Fibroblast of upper back skin (primary cell): ENCODE results near the gene CPLANE2.
"Not testable (repeated sequence)": the region's sequence is repeated elsewhere in the genome, so short reads cannot be mapped to it uniquely, and the experiment has no call there.

Source experiments
- DNase-seq: peaks from one replicate; pipeline ENCODE4 v3.0.0-alpha.2; 2013

CPLANE2 gene

DNA sequence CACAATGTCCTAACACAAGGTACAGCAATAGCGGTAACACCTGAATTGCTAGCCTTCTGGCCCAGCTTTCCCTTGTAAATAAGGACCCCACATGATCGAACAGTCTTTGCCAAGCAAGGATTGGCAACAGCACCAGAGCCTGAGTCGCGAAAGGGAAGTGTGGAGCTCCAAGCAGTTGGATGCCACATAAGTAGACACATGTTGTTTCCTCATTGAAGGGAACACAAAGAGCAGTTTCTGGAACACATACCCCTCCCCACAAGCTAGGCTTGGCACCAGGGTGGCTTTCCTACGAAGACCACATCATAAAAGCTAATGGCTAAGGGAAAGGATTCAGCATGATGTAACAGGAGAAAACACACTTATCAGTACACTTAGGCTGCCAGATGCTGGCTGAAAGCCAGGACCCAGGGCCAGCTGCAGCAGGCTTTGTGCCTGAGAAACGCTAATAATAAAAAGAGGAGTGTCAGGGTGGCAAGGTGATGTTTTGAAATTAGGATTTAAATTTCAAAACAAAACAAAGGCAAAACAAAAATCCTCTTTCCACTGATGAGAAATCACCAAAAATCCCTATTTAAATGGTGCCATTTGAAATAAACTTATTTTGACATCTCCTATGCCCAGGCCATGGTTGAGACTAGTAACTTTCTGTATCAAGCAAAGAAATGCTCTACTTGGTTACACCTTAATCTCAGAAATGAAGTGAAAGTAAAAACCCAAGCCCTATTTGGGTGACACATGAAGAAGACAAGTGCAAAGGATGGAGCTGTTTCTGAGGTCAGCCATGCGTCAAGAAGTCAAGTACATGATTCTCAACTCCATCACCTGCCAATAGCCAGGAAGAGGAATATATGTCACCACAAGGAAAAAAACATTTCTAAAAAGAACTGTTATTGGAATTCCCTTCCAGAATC lies 11.9 kb upstream of the CPLANE2 start:
- peak; percentile 85 for DNase-seq

DNA sequence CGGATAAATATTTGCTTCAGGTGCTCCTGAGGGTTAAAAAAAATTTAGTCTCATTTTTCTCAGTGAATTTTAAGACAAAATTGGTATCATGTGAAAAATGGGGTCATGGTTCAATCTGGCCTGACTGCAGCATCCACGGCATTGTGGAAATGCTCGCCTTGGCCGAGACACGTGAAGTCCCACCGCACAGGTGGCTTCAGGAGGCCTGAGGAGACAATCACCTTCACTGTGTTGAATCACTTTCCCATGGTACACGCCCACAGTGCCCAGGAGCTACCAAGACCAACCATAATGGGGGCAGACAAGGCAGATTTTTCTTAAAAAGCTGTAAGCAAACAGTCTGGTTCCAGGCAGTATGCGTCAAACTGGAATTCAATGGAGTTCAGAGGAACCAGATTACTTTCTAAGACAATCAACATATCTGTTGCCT lies 11.0 kb upstream of the CPLANE2 start:
- DNase-seq, result no peak

DNA sequence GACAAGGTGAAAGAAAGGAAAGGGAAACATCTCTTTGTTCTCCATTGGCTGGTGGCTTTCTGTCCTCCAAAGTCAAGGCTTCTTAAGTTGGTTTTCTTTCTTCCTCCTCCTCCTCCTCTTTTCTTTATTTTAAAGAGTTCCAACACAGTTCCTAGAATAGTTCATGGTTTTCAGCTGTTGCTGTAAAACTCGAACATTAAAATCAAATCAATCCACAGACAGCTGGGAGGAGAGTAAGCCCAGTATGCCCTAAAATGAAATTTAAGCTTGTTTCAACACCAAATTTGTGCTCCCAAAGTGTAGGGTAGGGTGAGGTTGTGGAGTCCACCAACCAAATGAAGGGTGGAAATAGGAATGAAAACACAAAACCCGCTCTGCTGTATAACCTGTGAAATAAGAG lies 10.5 kb upstream of the CPLANE2 start:
- DNase-seq, result no peak

DNA sequence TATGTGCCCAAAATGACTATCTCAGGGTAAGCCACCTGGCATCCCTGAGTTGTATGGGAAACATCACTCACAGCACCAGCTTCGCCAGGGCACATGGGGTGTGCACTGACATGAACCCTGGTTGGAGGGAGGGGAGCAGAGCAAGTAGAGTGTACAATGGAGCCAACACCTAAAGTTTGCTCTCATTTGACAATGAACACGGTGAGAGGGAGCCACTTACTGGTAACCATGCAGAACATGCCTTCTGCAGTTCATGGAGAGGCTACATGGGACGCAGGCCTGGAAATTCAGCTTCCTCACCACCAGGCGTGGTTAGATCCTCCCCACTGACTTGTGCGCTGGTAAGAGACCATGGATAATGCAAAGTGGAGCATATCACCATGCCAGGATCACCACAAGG lies 10.0 kb upstream of the CPLANE2 start:
- no peak for DNase-seq

DNA sequence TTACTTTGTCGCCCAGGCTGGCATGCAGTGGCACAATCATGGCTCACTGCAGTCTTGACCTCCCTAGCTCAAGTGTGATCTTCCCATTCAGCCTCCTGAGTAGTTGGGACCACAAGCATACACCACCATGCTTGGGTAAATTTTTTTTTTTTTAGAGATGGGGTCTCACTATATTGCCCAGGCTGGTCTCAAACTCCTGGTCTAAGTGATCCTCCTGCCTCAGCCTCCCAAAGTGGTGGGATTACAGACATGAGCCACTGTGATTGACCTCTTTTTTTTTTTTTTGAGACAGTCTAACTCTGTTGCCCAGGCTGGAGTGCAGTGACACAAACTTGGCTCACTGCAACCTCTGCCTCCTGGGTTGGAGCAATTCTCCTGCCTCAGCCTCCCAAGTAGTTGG lies 9.3 kb upstream of the CPLANE2 start:
- not testable (repeated sequence) for DNase-seq

DNA sequence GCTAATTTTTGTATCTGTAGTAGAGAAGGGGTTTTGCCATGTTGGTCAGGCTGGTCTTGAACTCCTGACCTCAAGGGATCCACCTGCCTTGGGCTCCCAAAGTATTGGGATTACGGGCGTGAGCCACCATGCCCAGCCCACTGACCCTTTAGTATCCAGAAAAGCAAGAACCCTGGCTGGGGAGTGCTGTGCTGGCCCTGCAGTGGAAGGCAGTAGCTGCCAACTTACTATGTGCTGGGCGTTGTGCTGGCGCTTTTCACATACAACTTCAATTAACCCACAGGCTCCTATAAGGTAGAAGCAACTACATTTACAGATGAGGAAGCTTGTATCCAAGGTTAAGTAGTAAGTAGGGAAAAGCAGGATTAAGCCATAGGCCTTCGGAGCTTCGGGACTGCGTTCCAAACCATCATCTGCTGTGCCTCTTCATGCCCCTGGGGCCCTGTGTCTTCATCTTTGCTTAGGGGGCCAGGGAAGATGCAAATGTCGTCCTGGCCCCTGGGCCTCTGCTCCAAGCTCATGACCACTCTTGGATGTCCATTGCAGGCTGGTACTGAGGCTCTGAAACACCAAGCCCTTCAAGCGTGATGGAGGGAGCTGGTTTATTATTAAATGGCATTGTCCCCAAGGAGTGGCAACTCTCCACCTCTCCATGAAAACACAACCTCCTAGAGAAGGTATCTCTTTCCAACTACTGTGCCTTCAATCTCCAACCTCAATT lies 8.7 kb upstream of the CPLANE2 start:
- no peak for DNase-seq

DNA sequence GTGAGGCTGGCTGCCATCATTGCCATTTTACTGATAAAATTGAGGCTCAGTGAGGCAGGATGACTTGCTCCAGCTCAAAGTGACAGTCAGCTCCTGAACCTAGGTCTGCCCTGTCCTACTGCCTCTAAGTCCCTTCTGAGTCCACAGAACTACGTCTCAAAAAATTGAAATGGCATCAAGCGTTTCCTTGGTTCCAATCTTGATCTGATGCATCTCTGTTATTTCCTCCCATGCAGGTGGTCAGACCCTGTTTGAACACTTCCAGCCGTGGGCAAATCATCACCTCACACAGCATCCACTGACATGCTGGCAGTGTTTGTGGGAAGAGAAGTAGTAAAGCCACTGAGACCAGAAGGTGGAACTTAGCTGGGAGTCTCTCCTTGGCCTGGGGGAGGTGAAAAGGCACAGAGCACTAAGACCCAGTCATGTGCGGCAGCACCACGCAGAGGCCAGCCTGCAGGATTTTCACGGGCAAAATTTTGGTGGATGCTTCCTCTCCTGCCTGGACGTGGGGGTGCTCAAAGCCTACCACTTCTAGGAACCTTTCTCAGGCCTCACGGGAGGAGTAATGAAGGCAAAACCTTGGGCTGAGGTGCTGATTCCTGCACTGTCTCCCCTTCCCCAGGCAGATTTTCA lies 7.8 kb upstream of the CPLANE2 start:
- no peak for DNase-seq

DNA sequence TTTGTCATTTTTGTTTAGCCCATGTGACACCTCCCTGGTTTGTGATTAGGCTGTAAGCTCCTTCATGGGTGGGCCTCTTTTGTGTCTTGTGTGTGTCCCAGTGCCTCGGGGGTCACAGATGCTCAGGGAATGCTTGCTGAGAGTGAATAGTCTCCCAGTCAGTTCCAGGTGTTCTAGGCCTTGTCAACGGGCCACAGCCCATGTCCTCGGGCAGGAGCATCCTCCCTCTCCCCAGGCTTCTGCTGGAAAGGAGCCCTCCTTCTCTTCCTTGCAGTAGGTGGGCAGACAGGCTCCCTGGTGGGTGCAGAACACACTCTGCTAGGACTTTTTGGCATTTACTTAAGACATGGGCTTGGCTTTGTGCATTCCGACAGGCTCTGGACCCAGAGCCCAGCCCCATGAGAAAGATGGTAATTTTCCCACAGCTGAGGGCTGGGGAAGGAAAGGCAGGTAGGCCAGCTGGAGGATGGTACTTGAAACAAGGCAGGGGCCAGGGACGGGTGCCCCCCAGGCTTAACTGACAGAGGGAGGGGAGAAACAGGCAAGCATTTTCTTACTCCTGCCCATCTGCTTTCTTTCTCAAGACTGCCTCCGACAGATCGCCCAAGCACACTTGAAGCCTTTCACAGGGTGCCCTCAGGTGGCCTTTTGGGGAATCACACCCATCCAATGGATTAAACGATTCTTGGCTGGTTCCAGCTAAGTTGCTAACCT lies 7.1 kb upstream of the CPLANE2 start:
- DNase-seq, result peak; percentile 81

DNA sequence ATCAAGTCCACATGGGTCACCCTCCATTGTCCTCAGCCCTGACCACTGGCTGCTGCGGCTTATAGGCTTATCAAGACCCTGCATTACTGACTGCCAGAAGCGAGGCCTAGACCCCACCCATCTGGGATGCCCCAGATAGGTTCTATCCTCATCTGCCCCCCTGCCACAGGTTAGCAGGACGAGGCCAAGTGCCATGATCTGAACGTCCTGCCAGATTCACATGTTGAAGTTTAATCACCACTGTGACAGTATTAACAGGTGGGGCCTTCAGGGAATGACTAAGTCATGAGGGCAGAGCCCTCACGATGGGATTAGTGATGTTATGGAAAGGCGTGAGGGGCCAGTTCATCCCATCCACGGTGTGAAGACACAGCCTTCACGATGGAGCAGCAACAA lies 6.2 kb upstream of the CPLANE2 start:
- no peak for DNase-seq

DNA sequence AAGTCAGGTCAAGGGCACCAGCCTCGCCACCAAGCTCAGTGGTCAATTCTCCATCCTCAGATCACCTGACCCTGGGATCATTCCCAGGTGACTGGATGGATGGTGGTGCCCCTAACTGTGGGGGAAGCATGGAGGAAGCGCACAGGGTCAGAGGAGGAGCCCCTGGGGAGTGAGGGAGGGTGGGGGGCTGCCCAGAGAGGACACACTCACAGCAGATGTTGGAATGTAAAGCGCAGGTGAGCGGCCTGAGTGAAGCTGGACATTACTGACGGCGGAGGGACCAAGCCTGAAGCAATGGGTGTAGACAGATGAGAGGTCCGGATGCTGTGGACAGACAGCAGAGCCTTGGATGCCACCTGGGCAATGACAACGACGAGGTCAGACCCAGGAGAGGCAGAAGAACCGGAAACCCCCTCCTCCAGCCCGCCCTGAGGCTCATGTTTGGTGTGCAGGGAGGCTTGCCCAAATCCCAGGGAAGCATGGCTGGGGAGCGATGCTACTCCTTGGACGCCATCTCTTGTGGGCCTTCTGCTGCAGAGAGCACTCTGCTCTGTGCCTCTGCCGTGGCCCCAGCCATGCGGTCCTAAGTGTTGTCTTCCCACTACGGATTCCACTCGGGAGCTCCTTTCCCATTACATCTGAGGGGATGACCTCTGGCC lies 5.7 kb upstream of the CPLANE2 start:
- no peak for DNase-seq

DNA sequence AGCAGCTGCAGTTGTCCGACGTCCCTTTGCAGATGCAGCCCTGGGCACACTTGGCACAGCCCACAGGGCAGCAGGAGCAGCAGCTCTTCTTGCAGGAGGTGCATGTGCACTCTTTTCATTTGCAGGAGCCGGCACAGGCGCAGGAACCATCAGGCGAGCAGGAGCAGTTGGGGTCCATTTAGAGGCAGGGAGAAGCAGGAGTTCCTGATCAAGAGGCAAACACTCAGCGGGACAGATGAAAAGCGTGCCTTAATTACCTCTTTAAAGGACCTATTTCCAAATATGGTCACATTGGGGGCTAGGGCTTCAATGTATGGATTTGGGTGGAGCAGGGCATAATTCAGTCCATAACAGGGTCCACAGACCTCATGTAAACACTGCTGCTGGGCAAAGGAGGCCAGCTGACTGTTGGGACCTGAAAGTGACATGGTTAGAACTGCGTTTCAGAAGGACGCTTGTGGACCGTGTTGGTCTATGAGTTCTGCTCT lies 4.3 kb upstream of the CPLANE2 start:
- no peak for DNase-seq

DNA sequence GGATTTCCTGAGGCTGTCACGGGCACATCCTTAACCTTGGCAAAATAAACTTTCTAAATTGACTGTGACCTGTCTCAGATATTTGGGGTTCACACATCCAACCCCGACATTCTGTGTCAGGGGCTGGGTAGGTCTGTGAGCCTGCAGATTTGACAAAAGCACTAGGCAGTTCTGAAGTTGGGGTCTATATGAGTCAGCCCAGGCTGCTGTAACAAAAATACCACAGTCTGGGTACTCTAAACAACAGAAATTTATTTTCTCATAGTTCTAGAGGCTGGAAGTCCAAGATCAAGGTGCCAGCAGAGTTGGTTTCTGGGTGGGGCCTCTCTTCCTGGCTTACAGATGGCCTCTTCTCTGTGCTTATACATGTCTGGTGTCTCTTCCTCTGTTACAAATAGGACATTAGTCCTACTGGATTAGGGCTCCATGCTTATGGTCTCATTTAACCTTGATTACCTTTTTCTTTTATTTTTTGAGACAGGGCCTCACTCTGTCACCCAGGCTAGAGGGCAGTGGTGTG lies 3.0 kb upstream of the CPLANE2 start:
- no peak for DNase-seq

DNA sequence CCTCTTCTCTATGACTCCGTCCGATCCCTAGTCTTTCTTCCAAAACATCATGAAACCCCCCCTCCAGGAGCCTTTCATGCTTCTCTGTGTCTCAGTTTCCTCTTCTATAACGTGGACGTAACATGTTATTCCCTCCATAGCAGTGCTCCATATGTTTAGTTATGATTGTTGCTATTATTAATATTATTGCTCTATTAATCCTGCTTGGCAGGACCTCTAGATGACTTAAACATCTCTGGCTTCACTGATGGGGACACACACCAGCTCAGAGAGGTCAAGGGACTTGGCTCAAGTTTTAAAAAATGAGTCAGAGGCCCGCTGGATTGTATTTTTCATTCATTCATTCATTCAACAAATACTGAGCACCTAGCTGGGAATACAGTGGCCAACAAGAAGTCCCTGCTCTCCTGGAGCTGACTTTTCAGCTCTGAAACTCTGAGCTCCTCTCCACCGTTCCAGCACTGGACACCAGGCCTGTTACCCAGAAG lies 404 bp upstream of the CPLANE2 start:
- DNase-seq, result no peak

DNA sequence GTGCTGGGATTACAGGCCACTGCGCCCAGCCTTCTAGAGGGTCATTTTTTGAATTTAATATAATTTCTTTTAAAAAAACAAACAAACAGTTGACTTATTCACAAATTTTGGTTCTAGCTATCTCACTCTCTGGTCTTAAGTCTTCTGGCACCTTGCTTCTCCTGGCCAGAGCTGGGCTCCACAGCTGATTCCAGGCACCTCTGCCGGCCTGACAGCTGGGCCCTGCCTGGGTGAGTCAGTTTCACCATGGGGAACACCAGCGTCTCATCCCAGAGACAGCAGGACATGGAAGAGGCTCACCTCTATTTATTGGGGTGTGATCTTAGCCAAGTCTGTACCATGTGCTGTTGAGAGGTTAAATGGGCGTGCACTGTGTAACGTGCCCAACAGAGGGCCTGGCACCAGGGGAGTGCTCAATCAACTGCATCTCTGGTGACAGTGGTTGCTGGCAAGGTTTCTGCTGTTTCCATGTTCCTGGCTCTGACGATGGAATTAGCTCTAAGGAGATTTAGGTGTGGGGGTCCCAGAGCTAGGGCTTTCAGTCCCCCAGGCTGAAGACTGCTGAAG lies 956 bp downstream of the CPLANE2 start:
- DNase-seq, result no peak

DNA sequence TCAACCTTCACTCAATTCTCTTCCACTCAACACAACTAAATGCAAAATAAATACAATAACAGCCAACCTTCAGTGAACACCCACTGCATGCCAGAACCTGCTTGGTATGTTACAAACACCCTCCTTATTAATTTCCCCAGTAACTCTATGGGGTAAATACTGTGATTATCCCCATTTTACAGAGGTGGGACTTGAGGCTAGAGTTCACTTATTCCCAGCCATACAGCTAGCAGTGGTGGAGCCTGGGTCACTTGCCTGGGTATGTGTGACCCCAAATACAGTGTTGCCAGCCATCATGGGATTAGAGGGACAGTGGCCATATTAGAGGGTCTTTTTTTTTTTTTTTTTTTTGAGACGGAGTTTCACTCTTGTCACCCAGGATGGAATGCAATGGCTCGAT lies 1.6 kb downstream of the CPLANE2 start:
- no peak for DNase-seq

DNA sequence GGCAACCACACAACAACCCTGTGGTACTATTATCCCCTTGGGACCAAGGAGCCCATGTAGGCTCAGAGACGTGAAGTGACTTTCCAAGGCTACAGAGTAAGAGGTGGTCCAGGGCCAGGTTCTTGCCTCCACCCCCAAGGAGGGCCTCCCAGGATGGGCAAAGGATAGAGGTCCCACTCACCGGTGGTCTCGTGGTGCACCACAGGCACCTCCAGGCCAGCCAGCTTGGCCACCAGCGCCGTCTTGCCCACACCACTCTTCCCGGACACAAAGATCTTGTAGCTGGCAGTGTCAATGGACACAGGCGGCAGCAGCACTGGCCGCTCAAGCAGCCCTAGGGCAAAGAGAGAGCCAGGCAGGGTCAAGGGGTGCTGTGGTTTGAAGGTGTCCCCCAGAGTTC lies 3.6 kb downstream of the CPLANE2 start:
- DNase-seq, result no peak

DNA sequence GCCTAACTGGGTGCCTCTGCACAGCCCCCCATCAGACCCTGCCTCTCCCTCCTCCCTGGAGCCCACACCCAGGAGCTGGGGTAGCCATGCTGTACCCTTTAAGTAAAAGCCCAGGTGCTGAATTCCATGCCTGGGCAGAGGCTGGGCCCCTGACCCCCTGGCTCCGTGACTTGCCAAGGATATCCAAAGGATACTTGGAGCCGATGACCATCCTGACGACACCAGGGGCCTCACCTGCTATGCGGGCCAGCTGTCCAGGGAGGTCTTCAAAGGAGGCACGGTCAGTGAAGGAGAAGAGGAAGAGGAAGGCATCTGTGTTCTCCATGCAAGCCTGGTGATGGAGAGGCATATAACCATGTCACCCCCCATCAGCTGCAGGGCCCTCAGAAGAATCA lies 4.7 kb downstream of the CPLANE2 start:
- no peak for DNase-seq

DNA sequence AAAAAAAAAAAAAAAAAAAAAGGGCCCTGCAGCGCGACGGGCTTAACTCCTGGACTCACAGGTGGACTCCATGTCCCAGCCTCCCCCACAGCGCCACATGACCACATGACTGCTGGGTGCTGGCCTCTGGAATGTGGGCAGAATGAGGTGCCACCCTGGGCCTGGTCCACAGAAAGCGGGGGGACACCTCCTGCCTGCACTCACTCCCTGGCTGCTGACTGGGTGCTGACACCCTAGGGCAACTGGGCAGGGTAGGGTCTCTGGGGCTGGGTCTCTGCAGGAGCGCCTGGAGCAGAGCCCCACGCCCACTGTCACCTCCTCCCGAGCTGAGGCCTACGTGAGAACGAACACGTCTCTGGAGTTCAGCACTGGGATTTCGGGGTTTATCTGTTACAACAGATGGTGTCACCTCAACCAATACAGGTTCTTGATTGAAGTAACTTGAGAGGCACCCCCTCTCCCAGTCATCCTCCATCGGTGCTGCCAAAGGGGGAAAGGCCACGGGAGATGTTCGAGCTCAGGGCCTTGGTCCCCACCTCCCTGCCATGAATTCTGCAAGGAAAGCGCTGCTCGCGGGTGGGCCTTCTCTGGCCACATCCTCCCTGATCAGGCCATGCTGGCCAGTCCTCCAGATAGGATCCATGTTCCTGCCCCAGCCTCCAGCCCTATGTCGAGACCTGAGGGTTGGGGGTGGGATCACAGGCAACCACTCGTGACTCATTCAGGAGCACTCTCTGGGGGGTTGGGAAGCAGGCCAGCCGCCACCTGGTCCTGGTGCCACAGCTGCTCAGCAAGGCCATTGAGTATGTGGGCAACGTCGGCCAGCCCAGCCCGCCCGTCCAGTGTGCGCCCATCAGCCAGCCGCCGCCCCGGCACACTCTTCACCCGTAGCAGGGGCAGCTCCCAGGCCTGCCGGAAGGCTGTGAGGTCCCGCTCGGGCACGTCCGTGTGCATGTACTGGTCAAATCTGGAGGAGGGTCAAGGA lies 5.4 kb downstream of the CPLANE2 start:
- no peak for DNase-seq

DNA sequence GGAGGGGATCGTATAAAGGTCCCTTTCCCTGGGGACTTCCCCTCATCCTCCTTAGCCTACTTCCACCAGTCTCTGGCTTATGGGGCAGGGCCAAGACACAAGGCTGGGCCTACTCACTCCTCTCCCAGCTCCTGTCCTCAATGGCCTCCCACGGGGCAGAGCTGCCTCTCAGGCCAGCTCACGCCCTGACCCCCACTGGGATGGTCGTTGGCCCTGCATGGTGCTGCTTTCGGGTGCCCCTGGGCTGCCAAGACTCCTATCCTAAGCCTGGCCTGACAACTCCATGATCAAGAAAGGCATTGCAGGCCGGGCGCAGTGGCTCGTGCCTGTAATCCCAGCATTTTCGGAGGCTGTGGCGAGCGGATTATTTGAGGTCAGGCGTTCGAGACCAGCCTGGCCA lies 6.2 kb downstream of the CPLANE2 start:
- DNase-seq, result no peak

DNA sequence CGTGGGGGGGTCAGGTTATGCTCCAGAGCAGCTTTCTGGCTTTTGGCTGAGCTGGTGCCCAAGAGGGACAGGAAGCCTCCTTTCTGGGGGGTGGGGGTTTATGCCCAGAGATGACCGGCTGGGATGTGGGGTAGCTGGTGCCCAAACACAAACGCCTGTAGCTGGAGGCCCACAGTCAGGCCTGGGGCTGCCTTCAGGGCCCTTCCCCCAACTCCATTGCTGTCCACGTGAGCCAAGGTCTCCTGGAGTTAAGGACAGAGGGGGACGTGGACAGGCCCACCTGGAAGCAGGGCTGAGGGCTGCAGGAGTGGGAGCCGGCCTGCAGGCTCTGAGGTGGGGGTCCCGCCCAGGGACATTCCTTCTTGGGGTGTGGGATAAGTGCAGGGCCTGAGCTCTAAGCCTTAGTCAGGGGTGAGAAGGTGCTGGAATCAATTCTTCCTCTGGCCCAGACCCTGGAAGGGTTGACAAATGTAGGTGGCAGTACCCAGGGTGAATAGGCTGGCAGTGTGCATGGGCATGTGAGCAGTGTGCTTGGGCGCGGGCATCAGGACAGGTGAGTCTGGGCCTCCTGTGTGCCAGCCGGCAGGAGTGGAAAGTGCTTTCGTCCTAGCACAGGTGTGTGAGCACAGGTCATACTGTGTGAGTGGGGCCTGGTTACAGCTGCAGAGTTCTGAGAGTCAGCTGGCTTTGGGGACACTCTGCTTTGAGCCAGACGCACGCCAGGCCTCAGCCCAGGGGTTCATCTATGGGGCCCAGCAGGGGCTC lies 6.8 kb downstream of the CPLANE2 start:
- no peak for DNase-seq
